C4-2B (cell line): ENCODE measurements around the gene SPAG8.

ENCODE experiments used
- CTCF ChIP-seq: fragments of 450-650 bp; conservative IDR thresholded peaks from 2 replicates; pipeline ENCODE4 v1.5.1; 2017; ENCODE audit warnings: mild to moderate bottlenecking
- ZFX ChIP-seq: fragments of 450-650 bp; IDR thresholded peaks from 2 replicates; pipeline ENCODE4 v1.6.1; 2017

DNA sequence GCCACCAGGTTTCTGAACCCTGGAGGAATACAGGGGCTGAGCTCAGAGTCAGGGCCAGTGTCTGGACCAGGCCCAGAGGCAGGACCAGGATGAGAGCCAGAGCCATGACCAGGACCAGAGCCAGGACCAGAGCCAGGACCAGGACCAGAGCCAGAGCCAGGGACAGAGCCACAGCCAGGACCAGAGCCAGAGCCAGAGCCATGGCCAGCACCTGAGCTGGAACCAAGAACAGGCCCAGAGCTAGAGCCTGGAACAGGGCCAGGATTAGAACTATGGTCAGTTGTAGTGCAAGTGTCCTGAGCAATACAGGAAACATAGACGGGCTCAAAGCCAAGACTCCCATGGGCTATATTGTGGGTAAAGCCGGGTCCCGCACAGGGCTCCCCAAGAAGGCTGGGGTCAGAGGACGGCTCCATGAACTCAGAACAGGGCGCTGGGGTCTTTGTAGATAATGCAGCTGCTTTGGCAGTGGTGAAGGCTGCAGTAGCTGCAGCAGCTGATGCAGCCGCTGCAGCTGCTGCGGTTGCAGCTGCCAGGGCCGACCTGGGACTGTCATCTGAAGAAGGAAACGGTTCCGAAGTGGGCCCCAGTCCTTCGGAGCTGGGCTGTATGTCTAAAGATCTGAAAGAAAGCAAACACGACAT is 559 bp downstream of the SPAG8 start:
- TF ChIP-seq CTCF (no peak), ZFX (no peak)
